PFSK-1 (cell line): Measurements from ENCODE around the gene FAM9A.

Experiments
- FOXP2 ChIP-seq: optimal IDR thresholded peaks from 2 replicates; pipeline ENCODE3; 2011; ENCODE audit warnings: borderline replicate concordance, control low read depth, inconsistent platforms; ENCODE audit not compliant: insufficient read depth; ENCODE audit errors: extremely low read length, extremely low read depth
- POLR2AphosphoS5 ChIP-seq: IDR thresholded peaks from 2 replicates; pipeline ENCODE4 v1.6.1; 2012; ENCODE audit warnings: low read depth, mild to moderate bottlenecking, control low read depth, low read length, moderate library complexity
- REST ChIP-seq, 2 experiments: IDR thresholded peaks; 2 replicates each; pipeline versions ENCODE4 v1.6.1 to v1.8.0; 2011 to 2012; ENCODE audit warnings: low read depth in 2 of 2, low read length in 2 of 2, control low read depth in 1 of 2, inconsistent platforms in 1 of 2, mild to moderate bottlenecking in 1 of 2, moderate library complexity in 1 of 2; ENCODE audit not compliant: insufficient read depth in 1 of 2
- SIN3A ChIP-seq: IDR thresholded peaks from 2 replicates; pipeline ENCODE4 v1.6.1; 2012; ENCODE audit warnings: mild to moderate bottlenecking, low read length, moderate library complexity, borderline replicate concordance; ENCODE audit not compliant: insufficient read depth
- TAF1 ChIP-seq: IDR thresholded peaks from 2 replicates; pipeline ENCODE4 v1.6.1; 2012; ENCODE audit warnings: low read length, control low read depth, borderline replicate concordance; ENCODE audit not compliant: insufficient read depth

The FAM9A gene

DNA sequence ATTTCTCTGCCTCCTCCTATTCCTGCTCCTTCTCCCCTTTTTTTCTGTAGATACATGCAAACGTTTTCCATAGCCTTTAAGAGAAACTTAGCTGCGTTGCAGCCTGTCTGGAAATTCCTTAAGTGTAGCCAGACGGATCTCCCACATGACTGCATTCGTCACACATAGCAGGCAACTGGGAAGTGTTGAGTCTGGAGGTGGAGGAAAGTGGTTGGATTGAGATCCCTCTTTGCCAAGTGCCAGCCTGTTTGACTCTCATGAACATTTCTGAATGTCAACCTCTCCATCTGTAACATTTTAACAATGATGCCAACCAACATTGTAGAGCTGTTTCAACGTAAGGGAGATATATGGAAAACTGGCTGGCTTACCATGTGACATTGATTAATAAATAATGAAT lies 45.1 kb upstream of the FAM9A start:
- TF ChIP-seq POLR2AphosphoS5: no peak
- TF ChIP-seq TAF1: no peak

- TF ChIP-seq FOXP2 (no peak), POLR2AphosphoS5 (no peak), TAF1 (no peak), SIN3A (no peak), REST (IDR thresholded peaks at IDR 0.05; ENCODE audit: insufficient read depth in 1 of 2, low read depth in 2 of 2, low read length in 2 of 2) (no peak)
Measured at GRCh38 chrX:8845469-8845868, 44.3 kb upstream of the FAM9A start.

DNA sequence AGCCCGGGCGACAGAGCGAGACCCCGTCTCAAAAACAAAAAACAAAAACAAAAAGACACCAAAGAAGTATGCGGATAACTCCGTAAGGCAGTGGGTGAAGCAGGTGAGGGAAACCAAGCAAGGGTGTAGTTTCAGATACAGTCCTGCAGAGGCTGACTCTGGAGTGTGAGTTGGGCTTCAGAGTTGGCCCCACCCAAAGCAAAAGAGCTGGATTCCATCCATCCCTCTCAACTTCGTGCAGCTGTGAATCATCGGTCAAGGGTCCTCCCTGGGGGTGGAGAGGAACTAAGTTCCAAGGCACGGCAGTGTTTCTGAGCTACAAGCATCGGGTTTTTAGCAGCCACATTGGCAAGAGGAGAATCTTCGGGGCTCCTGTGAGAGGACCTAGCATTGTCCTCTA lies 43.9 kb upstream of the FAM9A start:
- TF ChIP-seq REST (IDR thresholded peaks at IDR 0.05; ENCODE audit: insufficient read depth in 1 of 2, low read depth in 2 of 2, low read length in 2 of 2) (no peak), TAF1 (no peak), SIN3A (no peak), FOXP2 (no peak), POLR2AphosphoS5 (no peak)

DNA sequence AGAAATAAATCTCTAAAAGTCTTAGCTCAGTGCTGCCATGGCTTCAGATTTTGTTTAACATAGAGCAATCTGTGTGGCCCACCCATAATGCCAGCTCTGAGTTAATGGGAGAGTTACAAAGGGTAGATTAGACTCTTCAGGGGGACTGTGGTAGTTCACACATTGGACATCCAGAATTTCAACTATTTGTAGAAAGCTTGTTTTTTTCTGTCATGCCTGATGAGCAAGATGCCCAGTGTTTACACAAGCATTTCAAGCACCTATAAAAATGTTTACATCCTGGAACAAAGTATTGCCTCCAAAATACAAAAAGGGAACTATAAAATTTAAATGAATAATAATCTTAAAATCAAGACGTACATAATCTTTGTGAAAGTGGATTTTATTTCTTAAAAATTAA lies 43.0 kb upstream of the FAM9A start:
- TF ChIP-seq SIN3A (no peak), TAF1 (no peak), REST (IDR thresholded peaks at IDR 0.05; ENCODE audit: insufficient read depth in 1 of 2, low read depth in 2 of 2, low read length in 2 of 2) (no peak), POLR2AphosphoS5 (no peak), FOXP2 (no peak)

DNA sequence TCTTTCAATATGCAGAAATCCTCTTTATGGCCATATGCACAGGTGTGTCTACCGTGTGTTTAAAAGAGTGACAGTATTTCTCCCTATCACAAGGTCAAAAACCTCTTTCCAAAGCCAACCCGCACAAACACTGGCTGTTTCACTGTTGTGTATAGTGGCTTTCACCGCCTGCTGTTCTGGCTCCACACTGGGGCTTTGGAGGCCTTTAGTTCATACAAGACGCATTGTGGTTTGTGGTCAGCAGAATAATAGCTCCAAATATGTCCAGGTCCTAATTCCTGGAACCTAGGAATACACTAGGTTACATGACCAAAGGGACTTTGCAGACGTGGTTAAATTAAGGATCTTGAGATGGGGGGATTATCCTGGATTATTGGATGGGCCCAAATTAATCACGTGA lies 40.7 kb upstream of the FAM9A start:
- TF ChIP-seq REST (IDR thresholded peaks at IDR 0.05; ENCODE audit: insufficient read depth in 1 of 2, low read depth in 2 of 2, low read length in 2 of 2) (no peak), SIN3A (no peak)

DNA sequence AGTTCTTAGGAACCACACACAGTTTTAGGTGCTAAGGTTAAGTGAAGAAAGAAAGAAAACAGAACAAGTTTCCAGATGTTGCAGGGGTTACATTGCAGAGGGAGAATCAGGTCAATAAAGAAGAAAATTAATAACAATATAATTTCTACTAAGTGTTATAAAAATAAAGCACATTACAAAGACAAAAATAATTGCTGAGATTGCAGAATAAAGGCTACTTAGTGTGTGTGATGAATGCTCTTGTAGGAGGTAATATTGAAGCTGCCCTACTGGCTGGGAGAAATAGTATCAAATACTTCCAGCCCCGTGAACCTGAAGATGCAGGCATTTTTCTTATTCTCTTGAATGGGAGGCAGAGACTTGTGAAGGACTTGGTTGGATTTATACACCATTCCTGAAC lies 33.2 kb upstream of the FAM9A start:
- TF ChIP-seq SIN3A: no peak
- no peak for TF ChIP-seq REST (IDR thresholded peaks at IDR 0.05; ENCODE audit: insufficient read depth in 1 of 2, low read depth in 2 of 2, low read length in 2 of 2)
- no peak for TF ChIP-seq FOXP2
- TF ChIP-seq TAF1: no peak
- no peak for TF ChIP-seq POLR2AphosphoS5
